HepG2 (cell line): ENCODE results near the gene RABGAP1L. TPM values are rescaled to one million over a fixed set of nuclear protein-coding genes. Genes with fewer than 3 reads are reported as not detected.

Experiments
- ATAC-seq: fragments of 200-7000 bp; cut with Tn5 transposase; 3 replicates; pipeline ENCODE4 v1.9.1; 2020; ENCODE audit warnings: mild to moderate bottlenecking, moderate library complexity
- BruUV-seq: library from RNA; stranded (reverse); fragments of 400-500 nt; replicated peaks from 2 replicates; lab custom pipeline; 2021; lab: Mats Ljungman, UMichigan
- CTCF ChIA-PET: fragments of 300-600 bp; formaldehyde crosslinking; extraction: SDS; loops from one replicate; lab custom pipeline; 2021; ENCODE audit warnings: low total read pairs, inconsistent platforms, low intra/inter-chr PET ratio; lab: Yijun Ruan, JAX
- POLR2A ChIA-PET: fragments of 350-600 bp; sonication (Branson Sonifier 250); formaldehyde crosslinking; loops from one replicate; lab custom pipeline; 2020; ENCODE audit warnings: antibody characterized with exemption, inconsistent platforms; lab: Yijun Ruan, JAX
- DNase-seq: peaks from one replicate; pipeline ENCODE4 v3.0.0-alpha.2; 2015; ENCODE audit warnings: low spot score
- FAIRE-seq: peaks from 3 replicates; lab custom pipeline; 2011; peaks lifted over from hg19 to GRCh38; lab: Jason Lieb, UNC
- H2AFZ ChIP-seq: one replicate; pipeline ENCODE4 v1.6.1; 2011; ENCODE audit warnings: low read length, inconsistent platforms
- H3K27ac ChIP-seq: fragments of 300-600 bp; 3 replicates; pipeline ENCODE4 v1.8.0; 2011; ENCODE audit warnings: mixed run types, mild to moderate bottlenecking, mixed read lengths, low read length, inconsistent platforms; ENCODE audit not compliant: insufficient read depth; ENCODE audit errors: extremely low read length
- H3K27me3 ChIP-seq, 2 experiments: fragments of 200-600 bp in 1 of 2; 2 replicates in 1 of 2; 3 replicates in 1 of 2; pipeline versions ENCODE4 v1.6.0 to v1.8.0; 2011; ENCODE audit warnings: low read length in 2 of 2, mild to moderate bottlenecking in 2 of 2, moderate library complexity in 2 of 2, inconsistent platforms in 1 of 2; ENCODE audit not compliant: insufficient read depth in 2 of 2, control insufficient read depth in 1 of 2
- H3K36me3 ChIP-seq, 2 experiments: fragments of 200-600 bp in 1 of 2; replicated peaks in 1 of 2; 2 replicates in 1 of 2; 3 replicates in 1 of 2; pipeline versions ENCODE4 v1.5.1 to v1.8.0; 2011; ENCODE audit warnings: low read length in 2 of 2, inconsistent platforms in 1 of 2; ENCODE audit not compliant: insufficient read depth in 2 of 2, control insufficient read depth in 1 of 2
- H3K4me1 ChIP-seq: 2 replicates; pipeline ENCODE4 v1.5.1; 2012; ENCODE audit warnings: low read length, inconsistent platforms; ENCODE audit not compliant: insufficient read depth
- H3K4me2 ChIP-seq: 2 replicates; pipeline ENCODE4 v1.6.0; 2011; ENCODE audit warnings: low read depth, low read length, inconsistent platforms
- H3K4me3 ChIP-seq, 3 experiments: fragments of 200-600 bp in 1 of 3; sonication (generic), shearing (Covaris generic) in 1 of 3; replicated peaks in 1 of 3; 2 replicates each; pipeline ENCODE4 v1.5.1; 2011 to 2016; ENCODE audit warnings: low read length in 3 of 3, inconsistent platforms in 2 of 3, low read depth in 2 of 3, mild to moderate bottlenecking in 2 of 3, control low read depth in 1 of 3, mixed read lengths in 1 of 3; ENCODE audit not compliant: insufficient read depth in 1 of 3
- H3K79me2 ChIP-seq: one replicate; pipeline ENCODE4 v1.6.1; 2011; ENCODE audit warnings: low read length, inconsistent platforms; ENCODE audit not compliant: insufficient read depth
- H3K9ac ChIP-seq: 2 replicates; pipeline ENCODE4 v1.6.0; 2011; ENCODE audit warnings: mild to moderate bottlenecking, low read depth, low read length, inconsistent platforms; ENCODE audit not compliant: insufficient read depth
- H3K9me3 ChIP-seq: 2 replicates; pipeline ENCODE4 v1.5.1; 2012; ENCODE audit warnings: mild to moderate bottlenecking, low read length
- H4K20me1 ChIP-seq: 2 replicates; pipeline ENCODE4 v1.6.0; 2011; ENCODE audit warnings: inconsistent platforms, mild to moderate bottlenecking, low read length, moderate library complexity; ENCODE audit not compliant: insufficient read depth
- CTCF ChIP-seq: sonication (generic); formaldehyde crosslinking; IDR thresholded peaks from 2 replicates; pipeline ENCODE4 v1.5.0; 2020; ENCODE audit warnings: mild to moderate bottlenecking, missing genetic modification reagents, moderate library complexity
- ETS1 ChIP-seq: sonication (generic); formaldehyde crosslinking; IDR thresholded peaks from 2 replicates; pipeline ENCODE4 v1.4.0; 2020; ENCODE audit warnings: missing genetic modification reagents
- HMGA1 ChIP-seq: sonication (generic); formaldehyde crosslinking; conservative IDR thresholded peaks from 2 replicates; pipeline ENCODE4 v1.4.0; 2020; ENCODE audit warnings: missing genetic modification reagents
- HOMEZ ChIP-seq: IDR thresholded peaks from 2 replicates; pipeline ENCODE4 v1.6.1; 2016; ENCODE audit warnings: low read depth
- IRF2 ChIP-seq: IDR thresholded peaks from 2 replicates; pipeline ENCODE4 v1.6.1; 2018; ENCODE audit warnings: missing genetic modification reagents, missing compliant biosample characterization
- KLF15 ChIP-seq: sonication (generic); formaldehyde crosslinking; IDR thresholded peaks from 2 replicates; pipeline ENCODE4 v1.8.1; 2023; ENCODE audit warnings: borderline replicate concordance, mild to moderate bottlenecking, inconsistent platforms, missing genetic modification reagents, mixed read lengths
- MIER2 ChIP-seq: IDR thresholded peaks from 2 replicates; pipeline ENCODE4 v1.6.1; 2016; ENCODE audit warnings: missing biosample characterization, missing genetic modification reagents
- NKX3-1 ChIP-seq: sonication (generic); formaldehyde crosslinking; IDR thresholded peaks from 2 replicates; pipeline ENCODE4 v1.5.0; 2020; ENCODE audit warnings: missing genetic modification reagents
- PATZ1 ChIP-seq: sonication (generic); formaldehyde crosslinking; IDR thresholded peaks from 2 replicates; pipeline ENCODE4 v1.4.0; 2020; ENCODE audit warnings: missing genetic modification reagents
- POGZ ChIP-seq: sonication (generic); formaldehyde crosslinking; IDR thresholded peaks from 2 replicates; pipeline ENCODE4 v1.4.0; 2020; ENCODE audit warnings: mild to moderate bottlenecking, missing genetic modification reagents
- SALL1 ChIP-seq: sonication (generic); formaldehyde crosslinking; IDR thresholded peaks from 2 replicates; pipeline ENCODE4 v1.8.0; 2022; ENCODE audit warnings: mild to moderate bottlenecking, missing genetic modification reagents
- ZNF274 ChIP-seq: sonication (generic); formaldehyde crosslinking; IDR thresholded peaks from 2 replicates; pipeline ENCODE4 v1.5.1; 2020; ENCODE audit warnings: mild to moderate bottlenecking, missing genetic modification reagents
- ZNF275 ChIP-seq: sonication (generic); formaldehyde crosslinking; IDR thresholded peaks from 2 replicates; pipeline ENCODE4 v1.8.0; 2022; ENCODE audit warnings: missing genetic modification reagents, mild to moderate bottlenecking, inconsistent platforms, borderline replicate concordance
- ZNF292 ChIP-seq: sonication (generic); formaldehyde crosslinking; IDR thresholded peaks from 2 replicates; pipeline ENCODE4 v1.8.1; 2022; ENCODE audit warnings: mild to moderate bottlenecking, low read depth, missing genetic modification reagents, borderline replicate concordance
- ZNF354B ChIP-seq: sonication (generic); formaldehyde crosslinking; IDR thresholded peaks from 2 replicates; pipeline ENCODE4 v1.8.0; 2022; ENCODE audit warnings: mild to moderate bottlenecking, missing genetic modification reagents
- ZNF550 ChIP-seq: sonication (generic); formaldehyde crosslinking; IDR thresholded peaks from 2 replicates; pipeline ENCODE4 v1.4.0; 2020; ENCODE audit warnings: mild to moderate bottlenecking, missing genetic modification reagents, borderline replicate concordance
- WGBS: methylation state at CpG from one replicate; pipeline ENCODE4 v1.1.6; 2017; ENCODE audit warnings: low lambda C conversion rate; 5-methylcytosine and 5-hydroxymethylcytosine counted together
- in situ Hi-C: cut with HindIII; loops from 2 replicates; pipeline ENCODE4 v1.10.0; 2017; ENCODE audit warnings: low pct_unique_long_range_greater_than_20kb; ENCODE audit not compliant: extremely low pct_ligation_motif_present
- intact Hi-C: fragments of 100-400 bp; cut with micrococcal nuclease; formaldehyde crosslinking; loops from one replicate; pipeline ENCODE4 v1.10.0; 2022; ENCODE audit not compliant: unreplicated experiment
- polyA plus RNA-seq, 8 experiments: library from polyadenylated mRNA; depleted of rRNA in 3 of 8; stranded (reverse) in 7 of 8; unstranded in 1 of 8; fragments of >200 nt; fragmentation: Illumina TruSeq in 4 of 8; extraction: Trizol in 4 of 8; gene quantifications; 2 replicates each; pipeline versions ENCODE4 v1.2.1 to v1.2.3, GENCODE V29; 2011 to 2016; ENCODE audit warnings: low read depth in 4 of 8, missing spikeins in 1 of 8, mixed read lengths in 1 of 8; ENCODE audit not compliant: insufficient read depth in 1 of 8
- total RNA-seq, 5 experiments: library from RNA; depleted of rRNA; stranded (reverse); fragments of >200 nt; fragmentation: Illumina TruSeq; extraction: Trizol; gene quantifications; 2 replicates each; pipeline ENCODE4 v1.2.3, GENCODE V29; 2016; ENCODE audit warnings: low read depth in 1 of 5

The RABGAP1L gene
- total and polyA plus RNA-seq, 2 of the 13 experiments (the other 11 are each of a cell fraction or from before 2014, with no cell fraction given), result 7.9 to 22.6 TPM

GRCh38 chr1:174401075-174401474 lies 241.8 kb downstream of the RABGAP1L start (continued):
- TF ChIP-seq ZNF275 (CRISPR knock-in tag), result no peak
- no peak for TF ChIP-seq ZNF354B
- TF ChIP-seq ZNF550, result no peak
- TF ChIP-seq NKX3-1 (CRISPR knock-in tag), result no peak
- TF ChIP-seq PATZ1 (CRISPR knock-in tag), result no peak
- no peak for TF ChIP-seq ZNF292
- TF ChIP-seq KLF15, result no peak
- TF ChIP-seq ETS1, result no peak

GRCh38 chr1:174405219-174405618 lies 245.9 kb downstream of the RABGAP1L start:
- Histone ChIP-seq H2AFZ (no peak overlapping the region), H3K27me3 (no peaks in the 10 kb centered on the region), H4K20me1 (no peaks in the 10 kb centered on the region), H3K9ac (no peak overlapping the region)
- ChIA-PET POLR2A (no interaction called here), CTCF (no interaction called here)
- intact Hi-C loops, result no loop called here
- FAIRE-seq, result no peak
- 97% methylated on average over 1 of the region's 1 CpG for WGBS
- no TSS peak for BruUV-seq
- TF ChIP-seq POGZ (CRISPR knock-in tag) (no peak), IRF2 (CRISPR knock-in tag) (no peak), CTCF (CRISPR knock-in tag) (no peak), MIER2 (CRISPR knock-in tag) (no peak), HOMEZ (CRISPR knock-in tag) (no peak), SALL1 (CRISPR knock-in tag) (no peak), ZNF274 (CRISPR knock-in tag) (no peak), HMGA1 (no peak)
- TF ChIP-seq, all 625 proteins: peak for 0
- Histone ChIP-seq H3K4me3 (no peak overlapping the region), H3K27ac (no peak overlapping the region), H3K4me2 (no peak overlapping the region), H3K4me1 (no peaks in the 10 kb centered on the region; the same call in 1 of the 2 replicates), H3K9me3 (no peaks in the 10 kb centered on the region), H3K36me3 (no peaks in the 10 kb centered on the region), H3K79me2 (no peaks in the 10 kb centered on the region)
- no peak for ATAC-seq
- DNase-seq, result no peak
- in situ Hi-C loops, result no loop called here
